ENCODE results near the gene LPP. TPM values are rescaled to one million over a fixed set of nuclear protein-coding genes. Genes with fewer than 3 reads are reported as not detected.
A peak's percentile ranks its signal among the peaks of the same experiment; 100 is the strongest.

LPP gene
- total RNA-seq, 1 experiment from 2014 or later, result 20.4 TPM

DNA sequence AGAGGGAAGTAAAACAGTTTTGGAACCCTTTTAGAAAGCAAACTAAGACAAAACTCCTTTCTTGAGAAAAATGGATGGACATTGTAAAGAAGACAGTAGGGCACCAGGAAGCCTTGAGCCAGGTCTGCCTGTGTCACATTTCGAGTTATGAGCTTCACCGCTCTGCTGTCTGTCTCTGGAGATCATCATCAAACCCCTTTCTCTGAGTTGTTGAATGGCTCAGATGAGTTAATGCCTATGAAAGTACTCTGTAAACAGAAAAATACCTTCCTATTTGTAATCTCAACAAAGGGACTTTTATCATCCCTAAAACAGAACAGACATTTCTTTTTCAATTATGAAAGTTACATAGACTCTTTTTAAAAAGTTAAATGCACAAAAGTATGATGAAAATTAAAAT is 145.8 kb downstream of the LPP start:
- BruUV-seq (replicated peaks), result no TSS peak
- Histone ChIP-seq H3K4me1 (ENCODE audit: insufficient read depth, low read length) (peaks cover 68% of the 10 kb centered on the region), H3K4me3 (ENCODE audit: low read length) (no peak overlapping the region), H3K4me2 (ENCODE audit: low read length) (no peak overlapping the region), H2AFZ (ENCODE audit: low read length) (no peak overlapping the region), H3K9me2 (replicated peaks; ENCODE audit: low read length) (no peaks in the 10 kb centered on the region), H4K20me1 (ENCODE audit: low read length) (no peaks in the 10 kb centered on the region), H3K27me3 (ENCODE audit: low read length) (no peaks in the 10 kb centered on the region), H3K9ac (ENCODE audit: low read length) (no peak overlapping the region), H3F3A (ENCODE audit: low read length, unreplicated experiment) (peaks cover 9% of the 10 kb centered on the region), H3K79me2 (ENCODE audit: low read length) (peaks cover 12% of the 10 kb centered on the region), H3K36me3 (ENCODE audit: low read depth, low read length) (no peaks in the 10 kb centered on the region), H3K27ac (ENCODE audit: low read length) (no peak overlapping the region), H3K9me3 (ENCODE audit: low read length) (no peaks in the 10 kb centered on the region)
- intact Hi-C loops (cut with micrococcal nuclease), result loop anchor here (5.0 kb wide), 2 partner anchors 228 to 328 kb away; no protein-coding TSS in a partner anchor
- no peak for TF ChIP-seq EZH2phosphoT487 (IDR thresholded peaks at IDR 0.05; ENCODE audit: borderline replicate concordance, low read length)
- no peak for TF ChIP-seq EZH2 (IDR thresholded peaks at IDR 0.05; ENCODE audit: low read length, unreplicated experiment)
- TF ChIP-seq, protein P1, sequence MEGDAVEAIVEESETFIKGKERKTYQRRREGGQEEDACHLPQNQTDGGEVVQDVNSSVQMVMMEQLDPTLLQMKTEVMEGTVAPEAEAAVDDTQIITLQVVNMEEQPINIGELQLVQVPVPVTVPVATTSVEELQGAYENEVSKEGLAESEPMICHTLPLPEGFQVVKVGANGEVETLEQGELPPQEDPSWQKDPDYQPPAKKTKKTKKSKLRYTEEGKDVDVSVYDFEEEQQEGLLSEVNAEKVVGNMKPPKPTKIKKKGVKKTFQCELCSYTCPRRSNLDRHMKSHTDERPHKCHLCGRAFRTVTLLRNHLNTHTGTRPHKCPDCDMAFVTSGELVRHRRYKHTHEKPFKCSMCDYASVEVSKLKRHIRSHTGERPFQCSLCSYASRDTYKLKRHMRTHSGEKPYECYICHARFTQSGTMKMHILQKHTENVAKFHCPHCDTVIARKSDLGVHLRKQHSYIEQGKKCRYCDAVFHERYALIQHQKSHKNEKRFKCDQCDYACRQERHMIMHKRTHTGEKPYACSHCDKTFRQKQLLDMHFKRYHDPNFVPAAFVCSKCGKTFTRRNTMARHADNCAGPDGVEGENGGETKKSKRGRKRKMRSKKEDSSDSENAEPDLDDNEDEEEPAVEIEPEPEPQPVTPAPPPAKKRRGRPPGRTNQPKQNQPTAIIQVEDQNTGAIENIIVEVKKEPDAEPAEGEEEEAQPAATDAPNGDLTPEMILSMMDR (conservative IDR thresholded peaks at IDR 0.05; ENCODE audit: low read depth, low read length), result no peak
- ChIA-PET POLR2A (ENCODE audit: unreplicated experiment) (no interaction called here), CTCF (no interaction called here)
- no peak for ATAC-seq
- DNase-seq, result peak; percentile 22

DNA sequence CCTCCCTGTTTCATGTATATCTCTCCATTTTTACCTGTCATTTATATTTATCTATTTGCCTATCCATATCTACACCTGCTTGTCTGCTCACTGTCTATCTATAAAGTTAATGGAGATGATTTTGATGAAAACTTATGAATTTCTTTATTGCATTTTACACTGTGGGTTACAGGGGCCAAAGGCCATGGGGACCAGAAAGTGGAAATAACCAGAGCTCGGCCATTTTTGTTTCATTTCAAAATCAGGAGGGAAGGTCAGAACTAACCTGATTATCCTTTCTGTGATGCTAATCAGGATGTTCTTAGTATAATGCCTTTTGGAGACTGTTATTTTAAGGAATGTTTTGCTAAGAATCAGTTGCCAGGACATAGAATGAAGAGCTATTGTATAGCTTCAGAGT is 147.2 kb downstream of the LPP start:
- ChIA-PET POLR2A (ENCODE audit: unreplicated experiment) (no interaction called here), CTCF (no interaction called here)
- H3K9ac ChIP-seq (ENCODE audit: low read length), result no peak overlapping the region
- DNase-seq (no peak), ATAC-seq (no peak)
- intact Hi-C loops (cut with micrococcal nuclease), result no loop called here
- TF ChIP-seq, protein P1 (conservative IDR thresholded peaks at IDR 0.05; ENCODE audit: low read depth, low read length), result no peak
- no peak for TF ChIP-seq EZH2phosphoT487 (IDR thresholded peaks at IDR 0.05; ENCODE audit: borderline replicate concordance, low read length)
- TF ChIP-seq EZH2 (IDR thresholded peaks at IDR 0.05; ENCODE audit: low read length, unreplicated experiment), result no peak
- peaks cover 9% of the 10 kb centered on the region for H3F3A ChIP-seq (ENCODE audit: low read length, unreplicated experiment)
- no peaks in the 10 kb centered on the region for H3K9me3 ChIP-seq (ENCODE audit: low read length)
- H3K27ac ChIP-seq (ENCODE audit: low read length), result no peak overlapping the region
- peaks cover 57% of the 10 kb centered on the region for H3K4me1 ChIP-seq (ENCODE audit: insufficient read depth, low read length)
- peaks cover 5% of the 10 kb centered on the region for H3K79me2 ChIP-seq (ENCODE audit: low read length)
- no peaks in the 10 kb centered on the region for H3K36me3 ChIP-seq (ENCODE audit: low read depth, low read length)
- no peak overlapping the region for H2AFZ ChIP-seq (ENCODE audit: low read length)
- H3K27me3 ChIP-seq (ENCODE audit: low read length), result no peaks in the 10 kb centered on the region
- no peaks in the 10 kb centered on the region for H4K20me1 ChIP-seq (ENCODE audit: low read length)
- no peak overlapping the region for H3K4me3 ChIP-seq (ENCODE audit: low read length)
- no TSS peak for BruUV-seq (replicated peaks)
- H3K4me2 ChIP-seq (ENCODE audit: low read length), result no peak overlapping the region
- no peaks in the 10 kb centered on the region for H3K9me2 ChIP-seq (replicated peaks; ENCODE audit: low read length)

DNA sequence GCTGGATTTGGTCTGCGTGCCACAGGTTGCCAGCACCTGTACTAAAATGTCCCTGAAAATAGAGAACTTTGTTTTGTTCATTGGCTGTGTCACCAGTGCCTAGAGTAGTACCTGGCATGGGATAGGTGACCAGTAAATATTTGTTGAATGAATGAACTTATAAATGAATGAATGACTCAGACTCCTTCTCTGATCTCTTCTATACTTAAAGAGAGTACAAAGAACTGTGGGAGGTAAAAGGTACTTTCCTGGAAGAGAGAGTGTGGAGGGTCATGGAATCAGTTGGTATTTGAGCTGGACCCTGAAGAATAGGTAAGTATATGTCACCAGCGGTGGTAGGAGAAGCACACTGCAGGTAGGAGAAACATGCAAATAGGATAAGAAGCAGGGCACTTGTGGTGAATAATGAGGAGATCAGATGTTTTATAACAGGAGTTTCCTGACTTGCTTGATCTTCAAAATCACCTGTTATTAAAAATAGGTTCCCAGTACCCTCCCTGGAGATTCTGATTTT is 149.4 kb downstream of the LPP start:
- H3K4me3 ChIP-seq (ENCODE audit: low read length), result no peak overlapping the region
- no peaks in the 10 kb centered on the region for H4K20me1 ChIP-seq (ENCODE audit: low read length)
- no peaks in the 10 kb centered on the region for H3K27me3 ChIP-seq (ENCODE audit: low read length)
- POLR2A ChIA-PET (ENCODE audit: unreplicated experiment), result no interaction called here
- H3K4me2 ChIP-seq (ENCODE audit: low read length), result peak overlapping the region; percentile 30; the same call in 1 of the 2 replicates
- H2AFZ ChIP-seq (ENCODE audit: low read length), result no peak overlapping the region
- no peaks in the 10 kb centered on the region for H3F3A ChIP-seq (ENCODE audit: low read length, unreplicated experiment)
- CTCF ChIA-PET, result no interaction called here
- peaks cover 35% of the 10 kb centered on the region for H3K4me1 ChIP-seq (ENCODE audit: insufficient read depth, low read length)
- DNase-seq (peak; percentile 70), ATAC-seq (peak; percentile 27; the same call in 1 of the 2 replicates)
- no peak overlapping the region for H3K9ac ChIP-seq (ENCODE audit: low read length)
- H3K79me2 ChIP-seq (ENCODE audit: low read length), result no peaks in the 10 kb centered on the region
- TF ChIP-seq EZH2phosphoT487 (IDR thresholded peaks at IDR 0.05; ENCODE audit: borderline replicate concordance, low read length) (no peak), EZH2 (IDR thresholded peaks at IDR 0.05; ENCODE audit: low read length, unreplicated experiment) (no peak)
- TF ChIP-seq, protein P1 (conservative IDR thresholded peaks at IDR 0.05; ENCODE audit: low read depth, low read length), result peak; percentile 26; the same call in 1 of the 2 replicates
- H3K36me3 ChIP-seq (ENCODE audit: low read depth, low read length), result no peaks in the 10 kb centered on the region
- H3K27ac ChIP-seq (ENCODE audit: low read length), result 0 out of 2 replicates have a peak overlapping the region, but pooled peaks have one; percentile 14
- intact Hi-C loops (cut with micrococcal nuclease), result no loop called here
- H3K9me2 ChIP-seq (replicated peaks; ENCODE audit: low read length), result no peaks in the 10 kb centered on the region
- no peaks in the 10 kb centered on the region for H3K9me3 ChIP-seq (ENCODE audit: low read length)
- no TSS peak for BruUV-seq (replicated peaks)

Data from PC-3 (cell line).